HG03280 (cell line): Measurements from ENCODE around the gene MROH2A.
"Not testable (repeated sequence)": the region's sequence is repeated elsewhere in the genome, so short reads cannot be mapped to it uniquely, and the experiment has no call there.

Source experiments
- ATAC-seq: cut with Tn5 transposase; IDR thresholded peaks from one replicate; pipeline ENCODE4 v1.9.1; 2021; ENCODE audit warnings: mild to moderate bottlenecking, moderate library complexity; ENCODE audit not compliant: unreplicated experiment

Gene MROH2A, protein sequence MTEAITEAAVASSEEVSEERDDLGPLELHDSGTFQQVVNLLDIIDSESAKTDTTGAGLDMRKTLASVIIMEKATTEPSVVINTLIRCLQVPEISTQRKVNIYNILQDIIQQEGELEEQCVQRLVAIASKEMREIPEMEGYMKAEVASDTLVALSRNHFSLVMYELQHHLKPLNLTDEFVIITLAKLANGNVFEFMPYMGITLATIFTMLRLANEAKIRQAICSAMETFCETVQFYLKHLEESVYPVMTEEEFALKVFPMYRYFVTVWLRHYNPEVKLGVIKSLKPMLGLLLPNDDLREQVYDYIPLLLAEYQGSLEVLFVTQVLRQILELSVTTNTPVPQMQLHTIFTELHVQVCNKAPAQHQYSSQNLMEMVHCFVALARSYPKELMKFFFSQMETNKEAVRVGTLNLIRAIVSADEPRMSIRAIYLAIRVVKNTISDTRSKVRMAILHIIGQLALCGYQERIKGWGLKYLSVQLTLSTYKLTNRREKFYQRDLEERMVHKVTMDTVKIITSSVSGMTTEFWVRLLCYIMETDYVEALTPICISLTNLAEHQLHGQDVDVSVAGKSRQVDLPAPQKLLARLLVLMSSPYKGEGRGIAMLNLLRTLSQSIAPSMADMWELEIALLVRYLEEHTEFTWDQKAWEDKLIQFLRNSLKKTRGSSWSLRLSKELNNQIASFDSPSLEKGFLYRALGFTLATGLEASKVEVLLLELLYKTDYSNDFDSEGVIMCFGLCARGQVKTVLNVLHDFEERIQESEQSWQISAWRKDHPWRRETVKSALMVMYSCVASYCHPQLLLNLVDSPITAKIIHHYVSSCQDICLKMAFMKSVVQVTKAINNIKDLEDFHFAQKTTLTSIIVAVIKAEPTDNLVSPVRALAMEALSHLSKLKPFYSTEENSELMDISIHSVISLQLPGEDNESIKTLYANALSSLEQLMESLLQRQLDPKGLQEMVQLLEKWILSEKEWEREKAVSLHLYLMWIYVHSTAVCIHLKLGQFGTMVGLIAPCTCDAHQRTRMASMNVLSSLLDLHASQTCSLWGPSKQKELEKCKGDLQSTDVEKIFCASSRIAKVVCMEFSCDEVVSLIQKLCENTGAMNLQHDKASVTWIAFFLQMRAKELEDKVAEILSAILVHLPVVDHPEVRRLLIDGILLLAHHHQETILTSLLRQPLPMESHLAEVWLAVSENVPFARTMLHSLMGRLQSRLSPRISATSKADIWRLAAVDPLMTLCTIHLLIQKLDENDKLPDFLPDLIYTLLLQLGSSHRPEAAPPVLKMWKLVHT (N-terminal part only)

DNA sequence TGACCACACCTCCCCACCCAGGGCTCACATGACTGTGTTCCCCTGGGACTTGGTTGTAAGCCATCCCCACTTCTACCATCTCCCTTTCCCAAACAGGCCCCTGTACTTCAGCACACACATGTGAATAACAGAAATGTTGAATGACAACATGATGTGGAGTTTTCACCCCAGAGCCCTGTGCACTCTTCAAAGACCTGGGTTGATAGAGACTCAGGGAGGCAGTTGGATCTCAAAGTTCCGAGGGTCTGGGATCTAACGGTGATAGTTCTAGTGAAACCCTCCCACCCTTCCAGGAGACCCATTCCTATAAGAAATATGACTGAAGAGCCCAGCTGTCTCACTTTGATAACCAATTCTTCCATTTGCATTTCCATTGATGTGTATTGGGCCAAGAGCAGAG lies at the start of gene MROH2A:
TSS of gene MROH2A (plus strand) at position 301 of the 400 bp plus-strand sequence. CDS start 1,029 bp downstream, outside the sequence.
- ATAC-seq, result no peak

DNA sequence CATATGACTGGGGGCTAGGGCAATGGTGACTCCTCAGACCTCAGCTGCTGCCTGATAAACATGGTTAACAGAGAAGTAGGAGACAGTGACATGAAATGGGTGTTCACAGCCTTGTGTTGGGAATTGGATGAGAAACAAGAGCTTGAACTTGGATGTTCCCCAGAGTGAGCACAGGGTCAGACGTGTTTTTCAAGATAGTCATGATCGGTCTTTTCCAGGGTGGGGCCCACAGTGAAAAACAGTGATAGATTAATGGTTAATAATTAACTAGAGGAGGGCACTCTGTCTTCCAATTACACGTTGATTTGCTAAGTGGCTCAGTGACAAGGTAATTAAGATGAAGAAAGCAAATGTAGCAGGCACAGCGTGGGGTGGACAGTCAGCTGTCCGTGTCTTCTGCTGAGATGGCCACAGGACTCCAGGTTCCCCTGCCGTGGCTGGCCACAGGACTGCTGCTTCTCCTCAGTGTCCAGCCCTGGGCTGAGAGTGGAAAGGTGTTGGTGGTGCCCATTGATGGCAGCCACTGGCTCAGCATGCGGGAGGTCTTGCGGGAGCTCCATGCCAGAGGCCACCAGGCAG lies 49.3 kb upstream of the MROH2A start, which contains the start of gene UGT1A3:
TSS of gene UGT1A3 (plus strand) at position 320 of the 579 bp plus-strand sequence. CDS start at position 405, 85 bp downstream.
- no peak for ATAC-seq

DNA sequence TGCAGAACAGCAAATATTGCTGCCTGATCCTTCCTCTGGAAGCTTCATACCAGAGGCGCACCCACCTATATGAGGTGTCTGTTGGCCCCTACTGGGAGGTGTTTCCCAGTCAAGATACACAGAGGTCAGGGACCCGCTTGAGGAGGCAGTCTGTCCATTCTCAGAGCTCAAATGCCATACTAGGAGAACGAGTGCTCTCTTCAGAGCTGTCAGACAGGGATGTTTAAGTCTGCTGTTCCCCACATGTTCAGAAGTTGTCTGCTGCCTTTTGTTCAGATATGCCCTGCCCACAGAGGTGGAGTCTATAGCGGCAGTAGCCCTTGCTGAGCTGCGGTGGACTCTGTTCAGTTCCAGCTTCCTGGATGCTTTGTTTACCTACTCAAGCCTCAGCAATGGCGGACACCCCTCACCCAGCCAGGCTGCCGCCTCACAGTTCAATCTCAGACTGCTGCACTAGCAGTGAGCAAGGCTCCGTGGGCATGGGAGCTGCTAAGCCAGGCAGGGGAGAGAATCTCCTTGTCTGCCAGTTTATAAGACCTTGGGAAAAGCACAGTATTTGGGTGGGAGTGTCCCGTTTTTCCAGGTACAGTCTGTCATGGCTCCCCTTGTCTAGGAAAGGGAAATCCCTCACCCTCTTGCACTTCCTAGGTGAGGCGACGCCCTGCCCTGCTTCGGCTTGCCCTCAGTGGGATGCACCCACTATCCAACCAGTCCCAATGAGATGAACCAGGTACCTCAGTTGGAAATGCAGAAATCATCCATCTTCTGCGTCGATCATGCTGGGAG lies 41.1 kb upstream of the MROH2A start:
- not testable (repeated sequence) for ATAC-seq

DNA sequence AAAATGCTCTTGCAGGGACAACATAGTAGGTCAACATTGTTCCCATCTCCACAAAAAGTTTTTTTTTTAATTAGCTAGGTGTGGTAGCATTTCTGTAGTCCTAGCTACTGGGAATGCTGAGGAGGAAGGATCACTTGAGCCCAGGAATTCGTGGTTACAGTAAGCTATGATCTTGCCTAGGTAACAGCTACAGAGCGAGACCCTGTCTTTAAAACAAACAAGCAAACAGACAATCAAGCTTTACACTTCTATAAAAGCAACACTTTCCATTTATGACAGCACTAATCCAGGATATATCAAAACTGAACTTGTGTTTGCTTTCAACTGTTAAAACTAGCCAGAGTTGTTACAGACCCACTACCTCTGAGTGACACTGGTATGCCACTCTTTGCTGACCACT lies 37.3 kb upstream of the MROH2A start:
- no peak for ATAC-seq

DNA sequence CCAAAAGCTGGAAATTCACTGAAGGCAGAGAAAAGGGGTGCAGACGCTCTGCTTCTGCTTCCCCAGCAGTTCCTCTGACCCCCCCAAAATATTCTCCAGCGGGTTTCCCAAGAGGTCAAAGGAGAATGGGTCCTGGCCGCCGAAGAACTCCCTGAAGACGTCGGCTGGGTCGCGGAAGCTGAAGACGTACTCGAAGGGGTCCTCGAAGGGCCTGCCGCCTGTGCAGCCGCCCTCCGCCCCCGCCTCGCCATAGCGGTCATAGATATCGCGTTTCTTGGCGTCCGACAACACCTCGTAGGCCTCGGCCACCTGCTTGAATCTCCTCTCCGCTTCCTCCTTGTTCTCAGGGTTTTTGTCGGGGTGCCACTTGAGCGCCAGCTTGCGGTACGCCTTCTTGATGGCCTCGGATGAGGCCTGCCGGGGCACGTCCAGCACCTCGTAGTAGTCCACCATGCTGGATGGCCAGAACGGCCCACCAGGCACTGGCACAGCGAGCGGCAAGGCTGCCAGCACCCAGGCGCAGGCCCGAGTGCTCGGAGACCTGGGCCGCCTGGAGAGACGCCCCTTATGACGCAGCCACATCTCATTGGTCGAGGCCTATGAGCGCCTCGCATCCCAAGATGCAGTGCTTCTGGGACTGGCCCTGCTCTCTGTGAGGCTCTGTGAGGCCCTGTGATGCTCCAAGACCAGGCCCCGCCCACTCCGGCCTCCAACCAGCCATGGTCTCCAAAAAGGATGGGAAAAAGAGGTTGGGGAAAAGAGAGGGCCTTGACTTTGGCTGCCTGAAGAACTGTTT lies 34.5 kb upstream of the MROH2A start:
- ATAC-seq, result no peak

DNA sequence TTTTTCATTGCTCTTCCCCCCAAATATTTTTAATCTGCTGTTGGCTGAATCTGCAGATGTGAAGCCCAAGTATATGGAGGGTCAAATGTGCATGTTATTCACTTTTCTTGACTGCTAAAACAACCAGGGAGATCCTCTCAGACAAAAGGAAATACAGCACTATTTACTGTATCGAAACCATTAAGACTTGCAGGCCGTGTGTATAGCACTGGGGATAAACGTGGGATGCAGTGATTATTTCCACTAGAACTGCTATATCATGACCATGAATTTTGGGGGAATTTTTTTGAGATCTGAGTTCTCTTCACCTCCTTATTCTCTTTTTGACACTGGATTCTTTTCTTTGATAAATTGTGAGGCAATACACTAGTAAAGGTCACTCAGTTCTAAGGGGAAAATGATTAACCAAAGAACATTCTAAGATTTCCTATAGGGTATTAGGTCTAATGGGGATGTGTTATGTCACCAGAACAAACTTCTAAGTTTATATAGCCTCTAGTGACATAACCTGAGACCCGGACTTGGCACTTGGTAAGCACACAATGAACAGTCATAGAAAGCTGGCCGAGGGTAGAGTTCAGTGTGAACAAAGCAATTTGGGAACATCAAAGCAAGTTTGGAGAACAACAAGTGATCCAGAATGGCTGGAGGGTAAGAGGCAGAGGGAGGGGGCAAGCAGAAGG lies 32.9 kb upstream of the MROH2A start:
- ATAC-seq, result no peak

DNA sequence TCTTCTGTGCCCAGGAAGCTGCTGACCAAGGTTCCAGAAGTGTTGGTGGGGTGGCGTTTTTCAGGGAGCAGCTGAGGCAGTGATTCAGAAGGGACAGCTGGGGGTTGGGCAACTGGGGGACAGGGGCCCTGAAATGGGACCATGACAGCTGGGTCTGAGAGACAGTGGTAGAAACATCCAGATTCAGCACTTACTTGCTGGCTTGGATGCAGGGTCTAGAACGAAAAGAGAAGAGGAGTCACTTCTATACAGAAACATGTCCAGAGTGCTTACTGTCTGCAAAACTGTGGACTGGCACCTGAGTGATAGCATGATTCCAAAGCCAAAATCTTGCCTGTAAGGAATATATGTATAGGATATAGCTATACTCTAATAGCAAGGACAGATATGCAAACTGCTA lies 32.3 kb upstream of the MROH2A start:
- not testable (repeated sequence) for ATAC-seq

DNA sequence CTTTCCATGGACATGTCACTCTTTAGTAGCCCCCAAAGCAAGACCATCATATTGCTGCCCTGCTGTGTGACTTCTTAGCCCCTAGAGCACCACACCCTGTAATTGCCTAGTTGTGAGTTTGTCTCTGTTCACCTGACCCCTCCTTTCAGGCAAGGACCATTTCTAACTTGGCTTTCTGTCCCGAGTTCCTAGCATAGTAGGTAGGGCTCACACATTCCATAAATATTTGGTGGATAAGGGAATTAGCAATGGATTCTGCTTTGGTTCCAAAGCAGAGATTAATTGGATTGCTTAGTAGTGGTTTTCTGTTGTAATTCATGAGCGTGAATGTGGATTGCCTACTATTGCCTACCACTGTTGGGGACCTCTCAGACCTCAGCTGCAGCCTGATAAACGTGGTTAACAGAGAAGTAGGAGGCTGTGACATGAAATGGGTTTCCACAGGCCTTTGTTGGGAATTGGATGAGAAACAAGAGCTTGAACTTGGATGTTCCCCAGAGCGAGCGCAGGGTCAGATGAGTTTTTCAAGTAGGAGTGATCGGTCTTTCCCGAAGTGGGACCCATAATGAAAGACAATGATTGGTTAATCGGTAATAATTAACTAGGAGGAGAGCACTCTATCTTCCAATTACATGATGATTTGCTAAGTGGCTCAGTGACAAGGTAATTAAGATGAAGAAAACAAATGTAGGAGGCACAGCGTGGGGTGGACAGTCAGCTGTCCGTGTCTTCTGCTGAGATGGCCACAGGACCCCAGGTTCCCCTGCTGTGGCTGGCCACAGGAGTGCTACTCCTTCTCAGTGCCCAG lies 31.5 kb upstream of the MROH2A start:
- ATAC-seq, result no peak

DNA sequence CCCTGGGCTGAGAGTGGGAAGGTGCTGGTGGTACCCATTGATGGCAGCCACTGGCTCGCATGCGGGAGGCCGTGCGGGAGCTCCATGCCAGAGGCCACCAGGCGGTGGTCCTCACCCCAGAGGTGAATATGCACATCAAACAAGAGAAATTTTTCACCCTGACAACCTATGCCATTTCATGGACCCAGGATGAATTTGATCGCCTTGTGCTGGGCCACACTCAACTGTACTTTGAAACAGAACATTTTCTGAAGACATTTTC lies 30.9 kb upstream of the MROH2A start:
- ATAC-seq, result no peak

DNA sequence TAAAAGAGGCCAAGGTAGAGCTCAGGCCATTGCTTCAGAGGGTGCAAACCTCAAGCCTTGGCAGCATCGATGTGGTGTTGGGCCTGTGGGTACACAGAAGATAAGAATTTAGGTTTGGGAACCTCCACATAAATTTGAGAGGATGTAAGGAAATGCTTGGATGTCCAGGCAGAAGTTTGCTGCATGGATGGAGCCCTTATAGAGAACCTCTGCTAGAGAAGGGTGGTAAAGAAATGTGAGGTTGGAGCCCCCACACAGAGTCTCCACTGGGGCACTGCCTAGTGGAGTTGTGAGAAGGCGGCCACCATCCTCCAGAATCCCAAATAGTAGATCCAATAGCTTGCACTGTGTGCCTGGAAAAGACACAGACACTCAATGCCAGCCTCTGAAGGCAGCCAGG lies 27.4 kb upstream of the MROH2A start:
- ATAC-seq, result not testable (repeated sequence)

DNA sequence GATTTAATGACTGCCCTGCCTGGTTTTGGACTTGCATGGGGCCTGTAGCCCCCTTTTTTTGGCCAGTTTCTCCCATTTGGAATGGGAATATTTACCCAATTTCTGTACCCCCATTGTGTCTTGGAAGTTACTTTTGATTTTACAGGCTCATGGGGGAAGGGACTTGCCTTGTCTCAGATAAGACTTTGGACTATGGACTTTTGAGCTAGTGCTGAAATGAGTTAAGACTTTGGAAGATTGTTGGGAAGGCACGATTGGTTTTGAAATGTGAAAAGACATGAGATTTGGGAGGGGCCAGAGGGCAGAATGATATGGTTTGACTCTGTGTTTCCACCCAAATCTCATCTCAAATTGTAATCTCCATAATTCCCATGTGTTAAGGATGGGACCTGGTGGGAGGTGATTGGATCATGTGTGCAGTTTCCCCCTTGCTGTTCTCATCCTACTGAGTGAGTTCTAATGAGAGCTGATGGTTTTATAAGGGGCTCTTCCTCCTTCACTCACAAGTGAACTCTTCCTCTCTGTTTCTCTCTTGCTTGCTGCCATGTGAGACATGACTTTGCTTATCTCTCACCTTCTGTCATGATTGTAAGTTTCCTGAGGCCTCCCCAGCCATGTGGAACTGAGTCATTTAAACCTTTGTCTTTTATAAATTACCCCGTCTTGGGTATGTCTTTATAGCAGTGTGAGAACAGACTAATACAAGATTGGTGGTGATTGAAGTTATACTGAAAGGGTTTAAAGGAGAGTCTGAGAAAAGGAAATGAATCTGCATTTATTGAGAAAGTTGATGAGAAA lies 26.7 kb upstream of the MROH2A start:
- ATAC-seq, result not testable (repeated sequence)

DNA sequence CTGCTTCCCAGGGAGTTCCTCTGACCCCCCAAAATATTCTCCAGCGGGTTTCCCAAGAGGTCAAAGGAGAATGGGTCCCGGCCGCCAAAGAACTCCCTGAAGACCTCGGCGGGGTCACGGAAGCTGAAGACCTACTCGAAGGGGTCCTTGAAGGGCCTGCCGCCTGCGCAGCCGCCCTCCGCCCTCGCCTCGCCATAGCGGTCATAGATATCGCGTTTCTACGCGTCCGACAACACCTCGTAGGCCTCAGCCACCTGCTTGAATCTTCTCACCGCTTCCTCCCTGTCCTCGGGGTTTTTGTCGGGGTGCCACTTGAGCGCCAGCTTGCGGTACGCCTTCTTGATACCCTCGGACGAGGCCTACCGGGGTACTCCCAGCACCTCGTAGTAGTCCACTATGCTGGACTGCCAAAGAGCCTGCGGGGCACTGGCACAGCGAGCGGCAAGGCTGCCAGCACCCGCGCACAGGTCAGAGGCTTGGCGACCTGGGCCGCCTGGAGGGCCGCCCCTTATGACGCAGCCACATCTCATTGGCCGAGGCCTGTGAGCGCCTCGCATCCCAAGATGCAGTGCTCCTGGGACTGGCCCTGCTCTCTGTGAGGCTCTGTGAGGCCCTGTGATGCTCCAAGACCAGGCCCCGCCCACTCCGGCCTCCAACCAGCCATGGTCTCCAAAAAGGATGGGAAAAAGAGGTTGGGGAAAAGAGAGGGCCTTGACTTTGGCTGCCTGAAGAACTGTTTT lies 23.1 kb upstream of the MROH2A start:
- no peak for ATAC-seq

DNA sequence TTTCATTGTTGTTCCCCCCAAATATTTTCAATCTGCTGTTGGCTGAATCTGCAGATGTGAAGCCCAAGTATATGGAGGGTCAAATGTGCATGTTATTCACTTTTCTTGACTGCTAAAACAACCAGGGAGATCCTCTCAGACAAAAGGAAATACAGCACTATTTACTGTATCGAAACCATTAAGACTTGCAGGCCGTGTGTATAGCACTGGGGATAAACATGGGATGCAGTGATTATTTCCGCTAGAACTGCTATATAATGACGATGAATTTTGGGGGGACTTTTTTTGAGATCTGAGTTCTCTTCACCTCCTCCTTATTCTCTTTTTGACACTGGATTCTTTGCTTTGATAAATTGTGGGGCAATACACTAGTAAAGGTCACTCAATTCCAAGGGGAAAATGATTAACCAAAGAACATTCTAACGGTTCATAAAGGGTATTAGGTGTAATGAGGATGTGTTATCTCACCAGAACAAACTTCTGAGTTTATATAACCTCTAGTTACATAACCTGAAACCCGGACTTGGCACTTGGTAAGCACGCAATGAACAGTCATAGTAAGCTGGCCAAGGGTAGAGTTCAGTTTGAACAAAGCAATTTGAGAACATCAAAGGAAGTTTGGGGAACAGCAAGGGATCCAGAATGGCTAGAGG lies 21.6 kb upstream of the MROH2A start:
- no peak for ATAC-seq

DNA sequence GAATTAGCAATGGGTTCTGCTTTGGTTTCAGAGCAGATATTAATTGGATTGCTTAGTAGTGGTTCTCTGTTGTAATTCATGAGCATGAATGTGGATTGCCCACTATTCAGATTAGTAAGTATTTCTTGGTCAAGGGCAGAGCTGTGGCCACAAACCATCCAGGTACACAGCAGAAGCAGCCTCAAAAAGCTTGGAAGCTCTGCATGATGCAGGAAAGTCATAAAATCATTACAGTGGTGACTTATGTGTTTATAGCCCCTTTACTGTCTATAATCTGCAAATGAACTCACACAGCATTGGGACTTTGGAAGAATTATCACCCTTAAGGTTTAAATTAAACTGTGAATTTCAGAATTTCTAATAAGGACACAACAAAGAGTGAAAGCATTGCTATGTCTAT lies 20.0 kb upstream of the MROH2A start:
- ATAC-seq, result no peak

DNA sequence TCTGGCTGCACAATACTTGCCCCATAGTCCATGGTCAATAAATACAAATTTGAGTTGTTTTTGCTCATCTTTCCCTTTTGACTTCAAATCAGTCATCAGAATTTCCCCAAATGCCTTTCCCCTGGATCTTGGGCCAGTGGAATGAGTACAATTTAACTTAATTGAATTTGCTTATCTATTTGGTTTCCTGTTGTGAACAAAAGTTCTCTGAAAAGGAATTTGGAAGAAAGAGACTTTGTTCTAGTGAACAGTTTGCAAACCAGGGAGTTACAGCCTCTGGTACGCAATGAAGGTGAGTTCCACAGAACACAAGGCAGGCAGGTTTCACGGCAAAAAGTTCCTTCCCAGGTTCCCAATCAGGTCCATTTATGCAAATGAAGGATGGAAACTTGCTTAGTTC lies 19.3 kb upstream of the MROH2A start:
- no peak for ATAC-seq

DNA sequence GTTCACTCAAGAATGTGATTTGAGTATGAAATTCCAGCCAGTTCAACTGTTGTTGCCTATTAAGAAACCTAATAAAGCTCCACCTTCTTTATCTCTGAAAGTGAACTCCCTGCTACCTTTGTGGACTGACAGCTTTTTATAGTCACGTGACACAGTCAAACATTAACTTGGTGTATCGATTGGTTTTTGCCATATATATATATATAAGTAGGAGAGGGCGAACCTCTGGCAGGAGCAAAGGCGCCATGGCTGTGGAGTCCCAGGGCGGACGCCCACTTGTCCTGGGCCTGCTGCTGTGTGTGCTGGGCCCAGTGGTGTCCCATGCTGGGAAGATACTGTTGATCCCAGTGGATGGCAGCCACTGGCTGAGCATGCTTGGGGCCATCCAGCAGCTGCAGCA lies 18.1 kb upstream of the MROH2A start, which contains the start of gene UGT1A1:
TSS of gene UGT1A1 (plus strand) at position 228 of the 400 bp plus-strand sequence. CDS start at position 246, 18 bp downstream.
- ATAC-seq, result no peak
